K562 (cell line): ENCODE results near the gene CD109. TPM values are rescaled to one million over a fixed set of nuclear protein-coding genes. Genes with fewer than 3 reads are reported as not detected.

Experiments
- ATAC-seq: fragments of 200-7000 bp; cut with Tn5 transposase; 3 replicates; pipeline ENCODE4 v1.9.1; 2020; ENCODE audit warnings: moderate library complexity
- BruUV-seq: library from RNA; stranded (reverse); fragments of 400-500 nt; replicated peaks from 2 replicates; lab custom pipeline; 2021; lab: Mats Ljungman, UMichigan
- CTCF ChIA-PET: fragments of 300-600 bp; formaldehyde crosslinking; extraction: SDS; loops from one replicate; lab custom pipeline; 2021; ENCODE audit warnings: low intra/inter-chr PET ratio; lab: Yijun Ruan, JAX
- POLR2A ChIA-PET: fragments of 300-600, 350-650 bp; sonication (Branson Sonifier 250); formaldehyde crosslinking; extraction: SDS; loops from one replicate; lab custom pipeline; 2021; ENCODE audit warnings: antibody characterized with exemption, inconsistent platforms; lab: Yijun Ruan, JAX
- DNase-seq, 4 experiments: peaks; one replicate each; pipeline versions ENCODE4 v3.0.0 to v3.0.0-alpha.2; 2011 to 2018; ENCODE audit warnings: low spot score in 3 of 4, mixed read lengths in 3 of 4; ENCODE audit errors: extremely low read depth in 1 of 4
- FAIRE-seq: peaks from 2 replicates; lab custom pipeline; 2011; peaks lifted over from hg19 to GRCh38; lab: Jason Lieb, UNC
- H2AFZ ChIP-seq: 2 replicates; pipeline ENCODE4 v1.6.0; 2011; ENCODE audit warnings: low read depth, low read length, control low read depth, inconsistent platforms
- H3K27ac ChIP-seq: fragments of 200-600 bp; 3 replicates; pipeline ENCODE4 v1.8.0; 2011; ENCODE audit warnings: low read depth, mild to moderate bottlenecking, control low read depth, inconsistent platforms, low read length, moderate library complexity, mixed read lengths; ENCODE audit errors: extremely low read depth
- H3K27me3 ChIP-seq, 2 experiments: fragments of 300-600 bp in 1 of 2; 2 replicates in 1 of 2; 3 replicates in 1 of 2; pipeline versions ENCODE4 v1.6.0 to v1.8.0; 2011; ENCODE audit warnings: inconsistent platforms in 2 of 2, low read length in 2 of 2, mild to moderate bottlenecking in 1 of 2, mixed read lengths in 1 of 2, moderate library complexity in 1 of 2; ENCODE audit not compliant: control insufficient read depth in 2 of 2, insufficient read depth in 2 of 2
- H3K36me3 ChIP-seq: fragments of 300-600 bp; 3 replicates; pipeline ENCODE4 v1.8.0; 2011; ENCODE audit warnings: mild to moderate bottlenecking, low read length, inconsistent platforms; ENCODE audit not compliant: control insufficient read depth, insufficient read depth
- H3K4me1 ChIP-seq, 2 experiments: fragments of 200-600 bp in 1 of 2; replicated peaks in 1 of 2; 2 replicates in 1 of 2; 3 replicates in 1 of 2; pipeline versions ENCODE4 v1.5.1 to v1.8.0; 2011; ENCODE audit warnings: inconsistent platforms in 2 of 2, low read length in 2 of 2, mild to moderate bottlenecking in 1 of 2, mixed read lengths in 1 of 2, moderate library complexity in 1 of 2; ENCODE audit not compliant: control insufficient read depth in 2 of 2, insufficient read depth in 2 of 2
- H3K4me2 ChIP-seq: 2 replicates; pipeline ENCODE4 v1.6.1; 2011; ENCODE audit warnings: low read length, control low read depth, inconsistent platforms, mixed read lengths; ENCODE audit not compliant: insufficient read depth
- H3K4me3 ChIP-seq: fragments of 200-600 bp; sonication (generic), shearing (Covaris generic); 2 replicates; pipeline ENCODE4 v1.5.1; 2016; ENCODE audit warnings: control low read depth, inconsistent platforms
- H3K79me2 ChIP-seq: fragments of 200-600 bp; 3 replicates; pipeline ENCODE4 v1.8.0; 2011; ENCODE audit warnings: low read length, inconsistent platforms; ENCODE audit not compliant: control insufficient read depth, insufficient read depth
- H3K9ac ChIP-seq, 2 experiments: 2 replicates each; pipeline versions ENCODE4 v1.6.0 to v1.6.1; 2011; ENCODE audit warnings: low read depth in 2 of 2, low read length in 2 of 2, control low read depth in 1 of 2, inconsistent platforms in 1 of 2, mild to moderate bottlenecking in 1 of 2, mixed read lengths in 1 of 2; ENCODE audit not compliant: insufficient read depth in 1 of 2
- H3K9me1 ChIP-seq: one replicate; pipeline ENCODE4 v1.6.0; 2011; ENCODE audit warnings: inconsistent platforms, mild to moderate bottlenecking, low read length, moderate library complexity; ENCODE audit not compliant: control insufficient read depth, insufficient read depth
- H3K9me3 ChIP-seq: replicated peaks from 2 replicates; pipeline ENCODE4 v1.5.1; 2011; ENCODE audit warnings: low read depth, low read length, inconsistent platforms; ENCODE audit not compliant: control insufficient read depth, insufficient read depth
- H4K20me1 ChIP-seq: replicated peaks from 2 replicates; pipeline ENCODE4 v1.6.1; 2011; ENCODE audit warnings: low read length, inconsistent platforms, mixed read lengths; ENCODE audit not compliant: control insufficient read depth, insufficient read depth
- CREBBP ChIP-seq: IDR thresholded peaks from one replicate; pipeline ENCODE4 v1.6.1; 2012; ENCODE audit warnings: low read depth, mild to moderate bottlenecking, control low read depth, inconsistent platforms, low read length
- DMBX1 ChIP-seq: fragments of 250-450 bp; sonication (Bioruptor Pico); IDR thresholded peaks from 2 replicates; pipeline ENCODE4 v1.8.0; 2022; ENCODE audit warnings: inconsistent platforms, mild to moderate bottlenecking, moderate library complexity, borderline replicate concordance
- JUNB ChIP-seq: fragments of 450-650 bp; formaldehyde crosslinking; conservative IDR thresholded peaks from 2 replicates; pipeline ENCODE4 v1.4.0; 2020; ENCODE audit warnings: mild to moderate bottlenecking
- LCOR ChIP-seq: sonication (generic); formaldehyde crosslinking; IDR thresholded peaks from 2 replicates; pipeline ENCODE4 v1.8.0; 2022; ENCODE audit warnings: mild to moderate bottlenecking, missing genetic modification reagents
- MBD1 ChIP-seq: fragments of 250-450 bp; sonication (Bioruptor Pico); IDR thresholded peaks from 2 replicates; pipeline ENCODE4 v1.8.0; 2022; ENCODE audit warnings: inconsistent platforms
- SREBF2 ChIP-seq: sonication (generic); formaldehyde crosslinking; IDR thresholded peaks from 2 replicates; pipeline ENCODE4 v1.4.0; 2020; ENCODE audit warnings: mild to moderate bottlenecking, missing genetic modification reagents
- XRCC3 ChIP-seq: fragments of 450-650 bp; IDR thresholded peaks from 2 replicates; pipeline ENCODE4 v1.6.1; 2017; ENCODE audit warnings: mild to moderate bottlenecking, moderate library complexity
- ZNF146 ChIP-seq: IDR thresholded peaks from one replicate; pipeline ENCODE4 v1.6.1; 2018; ENCODE audit warnings: missing compliant biosample characterization; ENCODE audit not compliant: unreplicated experiment
- WGBS: fragments of 100-300 bp; shearing (Covaris generic); methylation state at CpG from one replicate; pipeline ENCODE4 v1.1.6; 2016; ENCODE audit warnings: low coverage, mixed read lengths; ENCODE audit not compliant: insufficient coverage; ENCODE audit errors: missing lambda C conversion rate; 5-methylcytosine and 5-hydroxymethylcytosine counted together
- in situ Hi-C: fragments of 300-500 bp; cut with MboI; formaldehyde crosslinking; loops from 4 replicates; pipeline ENCODE4 v1.15.0; 2018; ENCODE audit warnings: inconsistent platforms, mixed read lengths
- intact Hi-C: fragments of 100-400 bp; cut with micrococcal nuclease; formaldehyde crosslinking; loops from 2 replicates; pipeline ENCODE4 v1.14.2; 2022
- polyA plus RNA-seq, 8 experiments: library from polyadenylated mRNA; depleted of rRNA in 4 of 8; stranded (reverse) in 5 of 8; unstranded in 3 of 8; fragments of >200 nt; fragmentation: Nextera tagmentation in 2 of 8; fragmentation: Illumina TruSeq in 1 of 8; extraction: Ambion mirVana in 2 of 8; extraction: Trizol in 1 of 8; gene quantifications; 2 replicates each; pipeline versions ENCODE4 v1.2.1 to v1.2.3, GENCODE V29; 2011 to 2014; ENCODE audit warnings: inconsistent platforms in 1 of 8, missing spikeins in 1 of 8
- total RNA-seq, 7 experiments: library from RNA; depleted of rRNA in 6 of 7; stranded (reverse); fragments of >200 nt in 6 of 7; fragmentation: Illumina TruSeq in 2 of 7; extraction: Trizol in 2 of 7; gene quantifications; 2 replicates each; pipeline versions ENCODE4 v1.2.1 to v1.2.3, GENCODE V29; 2011 to 2021; ENCODE audit warnings: low replicate concordance in 1 of 7

Gene CD109
- total and polyA plus RNA-seq, 9 of the 15 experiments (the other 6 are each of a cell fraction or from before 2014, with no cell fraction given) = under 0.01 to 0.22 (median 0.11) TPM

- ATAC-seq = no peak
- ChIA-PET CTCF (no interaction called here), POLR2A (no interaction called here)
Observed at GRCh38 chr6:73657201-73657600, 38.8 kb upstream of the CD109 start.

More at GRCh38 chr6:73657201-73657600, 38.8 kb upstream of the CD109 start:
- Histone ChIP-seq H3K36me3 (no peaks in the 10 kb centered on the region), H3K9me3 (no peaks in the 10 kb centered on the region), H3K4me3 (no peak overlapping the region), H2AFZ (no peak overlapping the region), H3K9ac (no peak overlapping the region), H4K20me1 (no peaks in the 10 kb centered on the region), H3K27ac (no peak overlapping the region), H3K9me1 (no peaks in the 10 kb centered on the region), H3K79me2 (peaks cover 16% of the 10 kb centered on the region; the same call in 2 of the 3 replicates)
- 40% methylated on average over 3 of the region's 3 CpGs for WGBS
- in situ Hi-C loops = no loop called here
- intact Hi-C loops = no loop called here
- DNase-seq = peak in 1 of 4 experiments; percentile 10
- BruUV-seq = no TSS peak
- no peak for TF ChIP-seq XRCC3
- TF ChIP-seq MBD1 (CRISPR knock-in tag) = no peak
- no peak for TF ChIP-seq JUNB (CRISPR knock-in tag)
- TF ChIP-seq CREBBP = no peak
- TF ChIP-seq LCOR (CRISPR knock-in tag) = no peak
- no peak for TF ChIP-seq ZNF146 (CRISPR knock-in tag)
- TF ChIP-seq DMBX1 (CRISPR knock-in tag) = no peak
- no peak for TF ChIP-seq SREBF2 (CRISPR knock-in tag)
- TF ChIP-seq, all 486 proteins: peak for 0
- Histone ChIP-seq H3K4me2 (no peak overlapping the region), H3K4me1 (peaks cover 5 to 7% of the 10 kb centered on the region in 2 experiments; a peak in 3 of 5 replicates), H3K27me3 (no peaks in the 10 kb centered on the region)
- no peak for FAIRE-seq
